ENCODE data around the gene ALDH1L1.

The ALDH1L1 gene

GRCh38 chr3:126132751-126133511, 47.5 kb downstream of the ALDH1L1 start:
- no peak for FAIRE-seq

GRCh38 chr3:126131881-126132750, 48.3 kb downstream of the ALDH1L1 start:
- FAIRE-seq, result no peak

- FAIRE-seq, result no peak
Observed at GRCh38 chr3:126130981-126131745, 49.2 kb downstream of the ALDH1L1 start.

- FAIRE-seq, result no peak
Observed at GRCh38 chr3:126130081-126130855, 50.1 kb downstream of the ALDH1L1 start.

- no peak for FAIRE-seq
Observed at GRCh38 chr3:126129398-126129891, 50.9 kb downstream of the ALDH1L1 start.

- no peak for FAIRE-seq
Observed at GRCh38 chr3:126128504-126129397, 51.6 kb downstream of the ALDH1L1 start.

- no peak for FAIRE-seq
Observed at GRCh38 chr3:126127904-126128303, 52.5 kb downstream of the ALDH1L1 start.

- FAIRE-seq, result no peak
Observed at GRCh38 chr3:126127452-126127851, 52.9 kb downstream of the ALDH1L1 start.

- no peak for FAIRE-seq
Observed at GRCh38 chr3:126126811-126127431, 53.5 kb downstream of the ALDH1L1 start.

- no peak for FAIRE-seq
Observed at GRCh38 chr3:126126286-126126685, 54.1 kb downstream of the ALDH1L1 start.

- no peak for FAIRE-seq
Observed at GRCh38 chr3:126125781-126126251, 54.6 kb downstream of the ALDH1L1 start.

- FAIRE-seq, result no peak
Observed at GRCh38 chr3:126125341-126125740, 55.0 kb downstream of the ALDH1L1 start.

GRCh38 chr3:126124896-126125295, 55.5 kb downstream of the ALDH1L1 start:
- no peak for FAIRE-seq

- FAIRE-seq, result no peak
Observed at GRCh38 chr3:126124148-126124868, 56.1 kb downstream of the ALDH1L1 start.

- no peak for FAIRE-seq
Observed at GRCh38 chr3:126121632-126122031, 58.8 kb downstream of the ALDH1L1 start.

GRCh38 chr3:126121074-126121473, 59.3 kb downstream of the ALDH1L1 start:
- no peak for FAIRE-seq

GRCh38 chr3:126119976-126120375, 60.4 kb downstream of the ALDH1L1 start:
- no peak for FAIRE-seq

- FAIRE-seq, result no peak
Observed at GRCh38 chr3:126119008-126119675, 61.2 kb downstream of the ALDH1L1 start.

GRCh38 chr3:126118591-126118990, 61.8 kb downstream of the ALDH1L1 start:
- no peak for FAIRE-seq
